ENCODE results near the gene PADI1. TPM values are rescaled to one million over a fixed set of nuclear protein-coding genes. Genes with fewer than 3 reads are reported as not detected.

The PADI1 gene
- polyA plus RNA-seq, 1 donor from 2014 or later: 0.66 TPM

- H2AFZ ChIP-seq (ENCODE audit: low read depth, low read length): no peak within 1 kb of the TSS
- no peaks in the 10 kb centered on the region for H3K9me2 ChIP-seq (ENCODE audit: insufficient read depth, low read length)
- no peak within 1 kb of the TSS for H3K9ac ChIP-seq (ENCODE audit: low read length)
- H3F3A ChIP-seq (ENCODE audit: insufficient read depth, low read length, poor library complexity, severe bottlenecking): no peaks in the 10 kb centered on the region
- no peaks in the 10 kb centered on the region for H3K9me3 ChIP-seq (ENCODE audit: low read length)
- no peaks in the 10 kb centered on the region for H3K36me3 ChIP-seq (ENCODE audit: insufficient read depth, low read length)
- H3K79me2 ChIP-seq (replicated peaks; ENCODE audit: insufficient read depth, low read length): no peaks in the 10 kb centered on the region
- TF ChIP-seq SMC3 (conservative IDR thresholded peaks at IDR 0.05; ENCODE audit: poor library complexity) (no peak), EZH2 (IDR thresholded peaks at IDR 0.05; ENCODE audit: borderline replicate concordance, insufficient read depth, low read length, poor library complexity, severe bottlenecking) (no peak), EP300 (conservative IDR thresholded peaks at IDR 0.05; ENCODE audit: poor library complexity, severe bottlenecking) (no peak), TAF1 (IDR thresholded peaks at IDR 0.05; ENCODE audit: low read depth) (no peak), RAD21 (conservative IDR thresholded peaks at IDR 0.05) (no peak), REST (IDR thresholded peaks at IDR 0.05; ENCODE audit: borderline replicate concordance) (no peak), MXI1 (conservative IDR thresholded peaks at IDR 0.05; ENCODE audit: poor library complexity, severe bottlenecking) (no peak), POLR2AphosphoS5 (IDR thresholded peaks at IDR 0.05) (no peak)
- no peak within 1 kb of the TSS for H3K4me2 ChIP-seq (ENCODE audit: low read length)
- H3K27me3 ChIP-seq (ENCODE audit: insufficient read depth, low read depth, low read length): no peaks in the 10 kb centered on the region
- H4K20me1 ChIP-seq (ENCODE audit: insufficient read depth): no peaks in the 10 kb centered on the region
- no peak within 1 kb of the TSS for H3K27ac ChIP-seq (ENCODE audit: low read length)
- H3K4me3 ChIP-seq (ENCODE audit: low read length): no peak within 1 kb of the TSS
Measured at GRCh38 chr1:17248781-17249180, 43.9 kb downstream of the PADI1 start, which contains the start of gene PADI3. PADI3 (plus strand) TSS chr1:17249098; CDS start chr1:17249138, 40 bp downstream.

- Histone ChIP-seq H3K27me3 (ENCODE audit: insufficient read depth, low read depth, low read length) (no peaks in the 10 kb centered on the region), H3K4me2 (ENCODE audit: low read length) (no peak overlapping the region), H3K27ac (ENCODE audit: low read length) (no peak overlapping the region), H3K4me3 (ENCODE audit: low read length) (no peak overlapping the region), H4K20me1 (ENCODE audit: insufficient read depth) (no peaks in the 10 kb centered on the region), H3K9me2 (ENCODE audit: insufficient read depth, low read length) (no peaks in the 10 kb centered on the region), H3K9ac (ENCODE audit: low read length) (no peak overlapping the region), H3F3A (ENCODE audit: insufficient read depth, low read length, poor library complexity, severe bottlenecking) (no peaks in the 10 kb centered on the region), H2AFZ (ENCODE audit: low read depth, low read length) (no peak overlapping the region), H3K36me3 (ENCODE audit: insufficient read depth, low read length) (no peaks in the 10 kb centered on the region), H3K9me3 (ENCODE audit: low read length) (no peaks in the 10 kb centered on the region), H3K79me2 (replicated peaks; ENCODE audit: insufficient read depth, low read length) (no peaks in the 10 kb centered on the region)
- TF ChIP-seq CTCF (IDR thresholded peaks at IDR 0.05; ENCODE audit: poor library complexity, severe bottlenecking) (no peak), SMC3 (conservative IDR thresholded peaks at IDR 0.05; ENCODE audit: poor library complexity) (no peak), MXI1 (conservative IDR thresholded peaks at IDR 0.05; ENCODE audit: poor library complexity, severe bottlenecking) (no peak), EP300 (conservative IDR thresholded peaks at IDR 0.05; ENCODE audit: poor library complexity, severe bottlenecking) (no peak), TAF1 (IDR thresholded peaks at IDR 0.05; ENCODE audit: low read depth) (no peak), REST (IDR thresholded peaks at IDR 0.05; ENCODE audit: borderline replicate concordance) (no peak), RAD21 (conservative IDR thresholded peaks at IDR 0.05) (no peak), EZH2 (IDR thresholded peaks at IDR 0.05; ENCODE audit: borderline replicate concordance, insufficient read depth, low read length, poor library complexity, severe bottlenecking) (no peak), POLR2AphosphoS5 (IDR thresholded peaks at IDR 0.05) (no peak)
Measured at GRCh38 chr1:17250601-17251000, 45.7 kb downstream of the PADI1 start.

All from neural cell (in vitro differentiated cells).